NB4 (cell line): ENCODE results near the gene MGAT3.

Experiments
- MYC ChIP-seq: IDR thresholded peaks from 2 replicates; pipeline ENCODE4 v1.6.1; 2011; ENCODE audit warnings: low read depth, low read length
- POLR2A ChIP-seq: IDR thresholded peaks from 2 replicates; pipeline ENCODE4 v1.6.1; 2011; ENCODE audit warnings: mild to moderate bottlenecking; ENCODE audit not compliant: insufficient read length; ENCODE audit errors: extremely low read depth
- TF ChIP-seq, protein P1 (sequence below): IDR thresholded peaks from one replicate; pipeline ENCODE4 v1.5.1; 2012; ENCODE audit warnings: low read depth, low read length
- TF ChIP-seq, protein P2 (sequence below): IDR thresholded peaks from 2 replicates; pipeline ENCODE4 v1.6.1; 2011; ENCODE audit warnings: low read depth, low read length

DNA sequence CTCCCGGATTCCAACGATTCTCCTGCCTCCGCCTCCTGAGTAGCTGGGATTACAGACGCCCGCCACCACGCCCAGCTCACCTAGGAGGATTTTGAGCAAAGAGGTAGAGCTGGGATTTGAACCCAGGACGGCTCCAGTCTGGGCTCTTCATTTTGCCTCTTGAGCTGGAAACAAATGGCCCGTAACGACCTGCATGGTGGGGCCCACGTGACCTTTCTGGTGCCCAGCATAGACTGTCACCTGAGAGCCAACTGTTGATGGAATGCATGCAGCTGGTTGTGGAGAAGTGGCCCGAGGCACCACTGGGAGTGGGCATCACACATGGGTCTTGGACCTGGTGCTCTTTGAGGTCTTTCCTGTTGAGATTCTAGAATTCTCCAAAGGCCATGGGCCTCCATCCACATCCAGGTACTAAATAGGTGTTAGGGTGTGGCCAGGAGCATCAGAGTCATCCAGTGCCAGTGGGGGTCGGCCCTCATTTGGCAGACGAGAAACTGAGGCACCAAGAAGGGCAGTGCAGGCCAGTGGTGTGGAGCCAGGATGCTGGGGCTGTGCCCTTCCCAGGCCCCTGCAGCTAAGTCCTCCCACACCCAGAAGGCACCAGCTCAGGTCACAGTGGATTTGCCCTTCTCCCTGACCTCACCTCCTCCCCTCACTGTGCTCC lies 67.4 kb downstream of the MGAT3 start:
- no peak for TF ChIP-seq POLR2A
- TF ChIP-seq, protein P1, sequence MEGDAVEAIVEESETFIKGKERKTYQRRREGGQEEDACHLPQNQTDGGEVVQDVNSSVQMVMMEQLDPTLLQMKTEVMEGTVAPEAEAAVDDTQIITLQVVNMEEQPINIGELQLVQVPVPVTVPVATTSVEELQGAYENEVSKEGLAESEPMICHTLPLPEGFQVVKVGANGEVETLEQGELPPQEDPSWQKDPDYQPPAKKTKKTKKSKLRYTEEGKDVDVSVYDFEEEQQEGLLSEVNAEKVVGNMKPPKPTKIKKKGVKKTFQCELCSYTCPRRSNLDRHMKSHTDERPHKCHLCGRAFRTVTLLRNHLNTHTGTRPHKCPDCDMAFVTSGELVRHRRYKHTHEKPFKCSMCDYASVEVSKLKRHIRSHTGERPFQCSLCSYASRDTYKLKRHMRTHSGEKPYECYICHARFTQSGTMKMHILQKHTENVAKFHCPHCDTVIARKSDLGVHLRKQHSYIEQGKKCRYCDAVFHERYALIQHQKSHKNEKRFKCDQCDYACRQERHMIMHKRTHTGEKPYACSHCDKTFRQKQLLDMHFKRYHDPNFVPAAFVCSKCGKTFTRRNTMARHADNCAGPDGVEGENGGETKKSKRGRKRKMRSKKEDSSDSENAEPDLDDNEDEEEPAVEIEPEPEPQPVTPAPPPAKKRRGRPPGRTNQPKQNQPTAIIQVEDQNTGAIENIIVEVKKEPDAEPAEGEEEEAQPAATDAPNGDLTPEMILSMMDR: no peak
- TF ChIP-seq MYC: no peak
- TF ChIP-seq, protein P2, sequence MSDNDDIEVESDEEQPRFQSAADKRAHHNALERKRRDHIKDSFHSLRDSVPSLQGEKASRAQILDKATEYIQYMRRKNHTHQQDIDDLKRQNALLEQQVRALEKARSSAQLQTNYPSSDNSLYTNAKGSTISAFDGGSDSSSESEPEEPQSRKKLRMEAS: no peak
